ENCODE results near the gene TPM4.
"Not testable (repeated sequence)": the region's sequence is repeated elsewhere in the genome, so short reads cannot be mapped to it uniquely, and the experiment has no call there.

TPM4 gene

GRCh38 chr19:16096280-16096855 lies 20.1 kb downstream of the TPM4 start:
- DNase-seq (ENCODE audit: low spot score), result no peak

GRCh38 chr19:16098416-16098768 lies 22.1 kb downstream of the TPM4 start:
- DNase-seq (ENCODE audit: low spot score), result no peak

- no peak for DNase-seq (ENCODE audit: low spot score)
These were observed 22.5 kb downstream of the TPM4 start for GRCh38 chr19:16098821-16099220.

GRCh38 chr19:16099314-16099965 lies 23.1 kb downstream of the TPM4 start:
- DNase-seq (ENCODE audit: low spot score), result not testable (repeated sequence)

GRCh38 chr19:16100524-16100923 lies 24.2 kb downstream of the TPM4 start:
- DNase-seq (ENCODE audit: low spot score), result no peak

GRCh38 chr19:16104722-16105121 lies 28.4 kb downstream of the TPM4 start:
- DNase-seq (ENCODE audit: low spot score), result no peak

- no peak for DNase-seq (ENCODE audit: low spot score)
These were observed 29.8 kb downstream of the TPM4 start for GRCh38 chr19:16106121-16106520.

- peak; percentile 99 for DNase-seq (ENCODE audit: low spot score)
These were observed 35.0 kb downstream of the TPM4 start, which contains the start of gene RAB8A for GRCh38 chr19:16111160-16111908. Gene RAB8A (plus strand): TSS chr19:16111889. CDS start chr19:16111902, 13 bp downstream.

GRCh38 chr19:16111909-16112752 lies 35.8 kb downstream of the TPM4 start:
- DNase-seq (ENCODE audit: low spot score), result no peak

- no peak for DNase-seq (ENCODE audit: low spot score)
These were observed 36.5 kb downstream of the TPM4 start for GRCh38 chr19:16112778-16113177.

- DNase-seq (ENCODE audit: low spot score), result no peak
These were observed 37.4 kb downstream of the TPM4 start for GRCh38 chr19:16113727-16114126.

- no peak for DNase-seq (ENCODE audit: low spot score)
These were observed 39.2 kb downstream of the TPM4 start for GRCh38 chr19:16115301-16116039.

GRCh38 chr19:16116067-16116466 lies 39.8 kb downstream of the TPM4 start:
- no peak for DNase-seq (ENCODE audit: low spot score)

GRCh38 chr19:16117594-16118033 lies 41.3 kb downstream of the TPM4 start:
- no peak for DNase-seq (ENCODE audit: low spot score)

- DNase-seq (ENCODE audit: low spot score), result no peak
These were observed 42.3 kb downstream of the TPM4 start for GRCh38 chr19:16118489-16119033.

GRCh38 chr19:16119075-16119857 lies 43.0 kb downstream of the TPM4 start:
- peak; percentile 34 for DNase-seq (ENCODE audit: low spot score)

- DNase-seq (ENCODE audit: low spot score), result no peak
These were observed 44.8 kb downstream of the TPM4 start for GRCh38 chr19:16121141-16121540.

- no peak for DNase-seq (ENCODE audit: low spot score)
These were observed 45.7 kb downstream of the TPM4 start for GRCh38 chr19:16121967-16122366.

- DNase-seq (ENCODE audit: low spot score), result no peak
These were observed 48.7 kb downstream of the TPM4 start for GRCh38 chr19:16124953-16125352.

GRCh38 chr19:16125737-16126495 lies 49.6 kb downstream of the TPM4 start:
- DNase-seq (ENCODE audit: low spot score), result no peak
